GM21723 (cell line): ENCODE measurements around the gene VASN.
"Not testable (repeated sequence)": the region's sequence is repeated elsewhere in the genome, so short reads cannot be mapped to it uniquely, and the experiment has no call there.

Experiments used
- ATAC-seq: cut with Tn5 transposase; IDR thresholded peaks from one replicate; pipeline ENCODE4 v1.9.1; 2021; ENCODE audit warnings: mild to moderate bottlenecking, moderate library complexity; ENCODE audit not compliant: unreplicated experiment

VASN gene

DNA sequence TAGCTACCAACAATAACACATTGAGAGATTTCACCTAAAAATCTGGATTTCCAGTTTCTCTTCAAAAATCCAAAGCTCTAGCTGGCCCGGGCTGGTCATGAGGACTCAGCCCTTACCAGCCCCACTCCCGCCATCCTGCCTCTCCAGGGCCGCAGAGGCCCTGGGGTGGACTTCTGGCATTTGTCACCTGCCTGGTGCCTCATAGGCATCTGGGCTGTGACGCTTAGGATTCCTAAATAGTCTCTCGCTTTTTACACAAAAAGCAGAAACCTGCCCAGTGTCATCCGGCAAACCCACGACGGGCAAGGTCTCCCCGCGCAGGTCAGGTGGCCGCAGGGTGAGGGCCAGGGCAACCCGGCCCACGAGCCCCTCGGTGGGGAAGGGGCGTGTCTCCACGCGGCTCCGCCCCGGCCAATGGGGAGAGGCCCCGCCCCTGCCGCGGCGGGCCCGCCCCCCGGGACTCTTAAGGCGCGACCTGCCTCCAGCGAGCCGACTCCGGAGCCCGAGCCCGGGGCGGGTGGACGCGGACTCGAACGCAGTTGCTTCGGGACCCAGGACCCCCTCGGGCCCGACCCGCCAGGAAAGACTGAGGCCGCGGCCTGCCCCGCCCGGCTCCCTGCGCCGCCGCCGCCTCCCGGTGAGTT is at the start of gene VASN:
Gene VASN (plus strand): TSS at position 492 of the 644 bp plus-strand sequence. CDS start 9,030 bp downstream, outside the sequence.
- ATAC-seq = peak; percentile 70

DNA sequence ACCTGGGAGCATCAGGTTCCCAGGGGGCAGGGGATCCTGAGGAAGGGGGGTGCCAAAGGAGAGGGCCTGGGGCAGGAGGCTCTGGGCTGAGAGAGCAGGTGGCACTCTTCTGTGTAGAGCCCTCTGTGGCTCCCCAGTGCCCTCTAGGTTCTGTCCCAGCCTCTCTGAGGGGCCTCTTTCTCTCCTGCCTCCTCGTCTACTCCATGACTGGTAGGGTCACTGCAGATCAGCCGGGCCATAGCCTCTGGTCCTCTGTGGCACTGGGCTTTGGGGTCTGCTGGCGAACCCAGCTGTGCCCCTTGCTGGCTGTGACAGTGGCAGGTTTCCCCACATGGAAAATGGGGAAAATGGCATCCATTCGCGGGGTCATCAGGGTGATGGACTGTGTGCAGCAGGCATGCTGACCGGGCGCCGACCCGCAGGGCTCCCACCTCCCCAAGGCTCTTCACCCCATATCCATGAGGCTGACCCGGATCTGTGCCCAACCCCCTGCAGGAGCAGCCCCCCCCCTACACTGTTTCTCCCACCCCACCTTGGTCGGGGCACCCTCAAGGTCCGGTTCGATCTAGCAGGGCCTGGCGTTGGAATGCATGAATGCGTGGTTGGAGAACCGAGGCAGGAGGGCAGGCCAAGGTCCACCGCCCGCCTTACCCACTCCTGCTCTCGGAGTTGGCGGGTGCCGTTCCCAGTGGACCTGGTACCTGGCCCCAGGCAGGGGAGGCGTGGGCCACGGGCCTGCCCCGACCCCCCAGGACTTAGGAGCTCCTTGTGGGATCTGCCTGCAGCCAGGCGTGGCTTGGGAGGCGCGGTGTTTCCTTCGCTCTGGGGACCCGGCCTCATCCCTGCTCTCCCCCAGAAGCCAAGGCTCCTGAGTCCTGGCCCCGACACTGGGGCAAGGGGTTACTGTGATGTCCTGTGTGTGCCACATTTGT is 49.3 kb upstream of the VASN start:
- no peak for ATAC-seq

DNA sequence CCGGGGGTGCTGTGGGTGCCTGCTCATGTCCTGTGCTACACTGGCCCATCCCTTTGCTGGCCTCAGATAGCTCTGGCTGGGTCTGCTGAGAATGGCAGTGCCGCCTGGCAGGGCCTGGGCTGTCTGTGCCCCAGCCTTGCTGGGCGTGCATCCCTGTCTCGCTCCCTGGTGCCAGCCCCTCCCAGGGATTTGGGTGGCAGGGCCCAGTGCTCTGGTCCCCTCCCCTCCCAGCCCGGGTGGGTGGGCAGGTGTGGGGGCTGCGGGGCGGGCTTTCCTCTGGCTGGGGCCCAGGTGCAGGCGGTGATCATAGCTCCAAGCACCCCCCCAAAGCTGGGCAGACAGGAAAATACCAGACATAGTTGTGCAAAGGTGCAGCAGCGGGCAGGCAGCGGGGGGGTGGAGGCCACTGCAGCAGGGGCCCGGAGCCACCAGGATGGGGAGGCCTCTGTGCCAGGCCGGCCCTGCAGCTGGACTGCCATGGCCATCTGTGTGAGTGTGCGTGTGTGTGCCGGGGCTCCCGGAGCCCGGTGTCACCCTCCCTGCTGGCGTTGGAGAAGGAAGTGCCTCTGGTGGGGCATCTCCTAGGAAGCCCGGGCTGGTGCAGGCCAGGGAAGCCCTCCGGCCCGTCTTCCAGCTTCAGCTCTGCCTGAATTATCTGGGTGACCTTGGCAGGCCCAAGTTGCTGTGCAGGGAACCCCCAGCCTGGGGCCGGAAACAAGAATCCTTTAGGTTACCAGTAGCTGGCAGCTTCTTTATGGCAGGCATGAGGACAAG is 48.4 kb upstream of the VASN start:
- no peak for ATAC-seq

DNA sequence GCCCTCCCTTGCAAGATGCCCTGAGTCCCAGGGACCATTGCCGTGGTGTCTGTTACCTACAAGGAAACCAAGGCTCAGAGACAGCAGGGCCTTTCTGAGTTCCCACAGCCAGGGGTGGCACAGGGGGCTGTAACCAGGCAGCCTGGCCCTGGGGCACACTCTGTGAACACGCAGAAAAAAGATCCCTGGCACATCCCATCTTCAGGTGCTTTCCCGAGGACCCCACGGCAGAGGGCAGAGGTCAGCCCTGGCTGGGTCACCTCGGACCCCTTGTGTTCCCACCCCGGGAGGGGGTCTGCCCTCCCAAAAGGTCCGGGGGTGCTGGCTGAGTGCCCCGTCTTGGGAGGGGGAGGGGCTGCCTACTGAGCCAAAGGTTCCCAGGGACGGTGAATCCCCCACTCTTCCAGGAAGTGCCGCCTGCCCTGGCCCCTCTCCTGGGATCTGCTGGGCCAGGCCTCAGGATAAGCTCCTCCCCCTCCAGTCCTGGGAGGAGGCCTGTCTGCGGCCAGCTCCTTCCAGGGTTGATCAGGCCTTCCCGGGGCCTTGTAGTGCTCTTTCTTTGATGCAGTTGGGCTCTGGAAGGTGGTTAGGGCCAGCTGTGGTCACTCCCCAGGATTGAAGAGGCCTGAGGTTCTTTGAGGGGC is 47.7 kb upstream of the VASN start:
- no peak for ATAC-seq

DNA sequence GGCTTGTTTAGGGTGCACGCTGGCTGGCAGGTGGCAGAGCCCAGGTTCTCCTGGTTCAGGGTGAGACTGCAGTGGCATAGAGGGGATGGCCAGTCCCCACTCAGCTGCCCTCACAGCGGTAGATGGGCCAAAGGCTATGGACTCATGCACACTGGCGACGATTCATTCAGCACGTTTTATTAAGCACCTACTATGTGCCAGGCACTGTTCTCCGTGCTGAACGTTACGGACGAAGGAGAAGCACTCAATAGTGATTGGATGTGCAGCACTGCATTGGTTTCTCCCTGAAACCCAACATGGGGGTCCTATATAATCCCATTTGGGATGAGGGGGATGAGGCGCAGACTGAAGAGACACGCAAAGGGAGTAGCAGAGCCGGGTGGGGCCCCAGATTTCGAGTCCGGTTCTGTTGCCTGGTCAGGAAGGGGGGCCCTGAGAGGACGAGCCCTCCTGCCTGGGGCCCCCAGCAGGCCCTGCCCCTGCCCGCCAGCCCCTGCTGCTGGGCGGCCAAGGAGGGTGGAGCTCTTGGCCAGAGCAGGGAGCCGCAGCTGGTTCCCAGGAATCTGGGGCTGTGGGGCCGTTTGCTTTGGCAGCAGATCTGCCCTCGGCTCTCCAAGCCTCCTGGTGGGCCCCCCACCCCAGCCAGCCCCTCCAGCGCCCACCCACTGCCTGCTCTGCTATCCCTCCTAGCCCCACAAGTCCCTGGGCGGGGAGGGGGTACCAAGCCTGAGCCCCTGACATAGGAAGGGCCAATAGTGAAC is 47.0 kb upstream of the VASN start:
- ATAC-seq = no peak

DNA sequence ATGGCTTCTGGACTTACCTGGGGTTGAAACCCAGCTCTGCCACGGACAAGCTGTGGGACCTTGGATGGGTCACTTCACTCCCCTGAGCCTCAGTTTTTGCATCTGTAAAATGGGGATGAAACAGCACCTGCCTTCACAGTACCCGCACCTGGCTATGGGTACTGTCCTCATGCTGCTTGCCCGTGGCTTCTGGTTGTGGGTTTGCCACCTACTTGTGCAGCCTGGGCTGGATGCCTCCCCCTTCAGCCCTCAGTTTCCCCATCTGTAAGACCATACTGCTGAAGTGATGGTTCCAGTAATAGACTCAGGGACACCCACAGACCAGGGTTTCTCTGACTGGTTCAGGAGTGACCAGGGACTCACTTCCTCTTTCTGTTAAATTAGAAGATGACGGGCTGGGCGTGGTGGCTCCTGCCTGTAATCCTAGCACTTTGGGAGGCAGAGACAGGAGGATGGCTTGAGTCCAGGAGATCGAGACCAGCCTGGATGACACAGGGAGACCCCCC is 46.3 kb upstream of the VASN start:
- no peak for ATAC-seq

DNA sequence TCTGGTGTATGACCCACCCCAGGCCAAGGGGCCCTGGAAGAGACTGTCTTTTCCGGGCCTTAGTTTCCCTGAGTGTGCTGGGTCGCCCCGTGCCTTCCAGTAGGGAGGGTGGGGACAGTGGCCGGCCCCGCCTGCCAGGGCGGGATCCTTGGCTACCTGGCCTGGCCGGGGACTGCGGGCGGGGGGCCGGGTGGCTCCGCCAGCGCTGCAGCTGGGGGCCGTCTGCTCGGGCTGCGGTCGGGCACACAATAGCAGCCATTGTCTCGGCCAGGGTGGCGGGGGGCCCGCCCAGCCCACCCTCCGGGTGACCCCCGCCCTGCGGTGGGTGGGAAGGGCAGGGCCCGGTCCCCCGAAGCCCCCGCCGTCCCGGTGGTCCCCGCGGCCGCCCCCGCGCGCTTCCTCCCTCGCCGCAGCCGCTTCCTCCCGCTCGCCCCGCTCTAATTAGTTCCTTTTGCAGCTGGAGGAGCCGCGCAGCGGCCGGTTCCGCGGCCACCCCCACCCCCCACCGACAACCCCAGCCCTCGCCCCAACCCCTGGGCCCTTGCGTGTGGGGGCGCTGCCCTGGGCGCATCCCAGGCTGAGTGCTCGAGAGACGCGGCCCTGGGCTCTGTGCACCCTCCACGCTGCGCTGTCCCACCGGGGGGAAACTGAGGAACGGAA is 44.1 kb upstream of the VASN start:
- ATAC-seq = no peak

DNA sequence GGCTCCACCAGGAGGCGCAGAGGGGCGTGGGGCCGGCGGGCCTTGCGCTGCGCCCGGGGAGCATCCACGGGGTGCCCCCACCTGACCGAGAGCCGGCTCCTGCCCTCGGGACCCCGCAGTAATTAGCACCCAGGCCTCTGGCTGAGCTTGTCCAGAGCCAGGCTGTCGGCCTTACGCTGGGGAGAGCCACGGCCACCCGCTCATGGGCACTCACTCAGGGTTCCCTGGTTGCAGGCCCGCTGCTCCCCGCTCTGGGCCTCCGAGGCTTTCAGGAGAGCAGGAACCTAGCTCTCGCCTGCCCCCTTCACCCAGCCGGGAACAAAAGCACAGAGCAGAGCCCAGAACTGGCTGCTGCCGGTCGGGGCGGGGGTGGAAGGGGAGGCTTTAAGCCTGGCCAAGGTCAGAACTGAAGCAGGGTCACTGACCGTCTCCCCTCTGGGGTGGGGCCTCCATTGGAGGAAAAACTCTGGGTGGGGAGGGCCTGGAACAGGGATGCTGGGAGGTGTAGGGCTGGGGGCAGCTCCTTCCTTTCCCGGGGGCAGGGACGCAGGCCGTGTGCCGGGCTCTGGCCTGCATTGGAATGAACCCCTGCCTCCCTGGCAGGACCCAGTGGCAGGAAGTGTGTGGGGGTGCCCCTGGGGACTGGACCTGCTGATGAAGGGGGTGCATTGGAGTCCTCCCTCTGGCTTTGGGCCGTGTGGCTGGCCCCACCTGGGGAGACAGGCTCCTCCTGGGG is 43.4 kb upstream of the VASN start:
- ATAC-seq = no peak

DNA sequence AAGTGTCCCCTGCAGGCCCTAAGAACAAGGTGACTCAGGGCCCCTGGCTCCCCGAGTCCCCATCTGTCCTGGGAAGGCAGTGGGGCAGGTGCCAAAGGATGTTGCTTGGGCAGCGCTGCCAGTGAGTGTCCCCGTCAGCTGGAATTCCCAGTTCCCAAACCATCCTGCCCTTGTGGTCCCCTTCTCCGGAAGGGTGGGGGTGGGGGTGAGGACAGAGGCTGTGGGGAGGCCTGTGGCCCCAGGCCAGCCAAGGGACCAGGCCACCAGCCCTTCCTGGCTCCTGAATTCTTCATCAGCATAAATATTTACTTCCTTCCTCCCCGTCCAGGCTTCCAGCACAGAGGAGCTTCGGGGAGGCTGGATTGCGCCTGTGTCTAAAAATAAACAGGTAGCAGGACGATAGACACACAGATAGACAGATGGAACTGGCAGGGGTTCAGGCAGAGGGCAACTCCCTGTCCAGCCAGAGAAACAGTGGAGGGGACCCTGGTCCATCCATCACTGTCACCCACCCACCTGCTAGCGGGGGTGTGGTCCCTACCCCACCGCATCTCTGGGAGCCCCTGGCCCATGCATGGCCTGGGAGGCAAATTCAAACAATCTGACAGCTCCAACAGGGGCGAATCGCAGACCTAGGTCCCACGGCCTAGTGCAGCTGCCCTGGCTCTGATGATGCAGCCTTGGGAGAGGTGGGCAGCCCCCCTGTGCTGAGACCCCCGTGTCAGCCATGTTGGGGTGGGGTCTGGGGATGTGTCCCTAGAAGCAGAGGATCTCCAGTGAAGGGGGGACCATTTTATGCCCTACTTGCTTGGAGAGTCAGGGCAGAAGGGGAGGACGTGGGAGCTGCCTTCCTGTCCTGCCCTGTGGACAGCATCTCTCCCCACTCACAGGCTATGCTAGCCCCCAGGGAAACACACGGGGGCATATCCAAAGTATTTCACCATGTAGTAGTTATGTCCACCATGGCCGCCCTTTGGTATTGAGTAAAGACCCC is 42.6 kb upstream of the VASN start:
- ATAC-seq = no peak

DNA sequence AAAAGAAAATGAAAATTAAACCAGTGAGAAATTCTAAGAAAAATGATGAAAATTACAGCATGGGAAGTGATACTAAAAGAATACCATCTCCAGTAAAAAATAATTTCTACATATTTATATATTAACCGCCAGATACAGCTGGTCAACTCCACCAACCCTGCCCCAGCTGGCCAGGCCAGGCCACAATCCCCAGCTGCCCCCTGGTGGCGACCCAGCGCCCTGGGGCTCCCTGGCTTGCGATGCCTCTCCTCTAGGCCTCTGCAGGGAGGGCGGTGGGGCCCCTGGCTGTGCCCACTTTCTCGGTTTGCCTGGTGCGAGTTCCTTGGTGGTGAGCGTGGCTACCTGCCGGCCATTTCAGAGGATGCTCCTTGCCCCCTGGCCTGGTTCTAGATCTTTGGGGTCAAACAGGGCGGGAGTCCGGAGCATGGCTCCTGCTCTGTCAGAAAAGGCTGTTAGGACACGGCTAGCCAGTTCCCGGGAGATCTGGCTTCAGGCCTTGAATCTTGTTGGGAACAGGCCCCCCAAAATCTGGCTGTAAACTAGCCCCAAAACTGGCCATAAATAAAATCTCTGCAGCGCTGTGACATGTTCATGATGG is 41.3 kb upstream of the VASN start:
- ATAC-seq = peak; percentile 60

DNA sequence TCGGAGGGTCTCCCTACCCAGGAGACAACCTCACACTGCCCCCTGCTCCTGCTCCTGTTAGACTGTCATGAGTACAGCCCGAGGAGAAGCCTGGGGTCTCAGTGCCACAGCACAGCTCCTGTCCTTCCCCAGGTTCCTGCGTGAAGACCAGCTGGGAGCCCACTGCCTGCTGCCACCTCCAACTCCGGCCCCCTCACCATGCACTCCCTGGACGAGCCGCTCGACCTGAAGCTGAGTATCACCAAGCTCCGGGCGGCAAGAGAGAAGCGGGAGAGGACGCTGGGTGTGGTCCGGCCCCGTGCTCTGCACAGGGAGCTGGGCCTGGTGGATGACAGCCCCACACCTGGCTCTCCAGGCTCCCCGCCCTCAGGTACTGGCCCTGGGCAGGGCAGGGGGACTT is 39.6 kb upstream of the VASN start:
- ATAC-seq = no peak

DNA sequence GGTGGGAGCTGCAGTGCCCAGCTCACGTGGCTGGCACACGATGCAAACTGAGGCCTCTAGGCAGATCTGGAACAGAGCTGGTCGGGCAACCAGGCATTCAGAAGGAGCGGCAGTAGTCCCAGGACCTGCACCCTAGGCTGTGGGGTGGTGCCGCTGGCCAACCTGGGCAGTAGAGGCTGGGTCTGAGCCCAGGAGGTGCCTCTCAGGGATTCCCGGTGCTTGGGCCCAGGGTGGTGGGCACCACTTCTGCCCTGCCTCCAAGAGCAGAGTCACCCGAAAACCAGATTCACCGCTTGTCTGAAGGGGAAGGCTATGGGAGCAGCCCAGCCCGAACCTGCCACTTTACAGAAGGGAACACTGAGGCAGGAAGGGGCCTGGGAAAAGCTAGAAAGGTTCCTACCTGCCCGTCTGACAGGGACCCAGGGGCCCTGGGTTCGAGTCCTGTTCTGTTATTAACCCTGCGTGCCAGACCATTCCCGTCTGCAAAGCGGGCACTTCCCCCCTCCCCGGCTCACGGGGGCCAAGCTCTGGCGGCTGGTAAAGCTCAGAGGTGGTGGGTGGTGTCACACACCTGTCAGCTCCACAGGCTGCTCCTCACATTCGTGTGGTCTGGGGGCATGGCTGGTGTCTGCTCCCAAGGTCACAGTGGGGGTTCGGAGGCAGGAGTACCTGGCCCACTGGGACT is 38.9 kb upstream of the VASN start:
- no peak for ATAC-seq

DNA sequence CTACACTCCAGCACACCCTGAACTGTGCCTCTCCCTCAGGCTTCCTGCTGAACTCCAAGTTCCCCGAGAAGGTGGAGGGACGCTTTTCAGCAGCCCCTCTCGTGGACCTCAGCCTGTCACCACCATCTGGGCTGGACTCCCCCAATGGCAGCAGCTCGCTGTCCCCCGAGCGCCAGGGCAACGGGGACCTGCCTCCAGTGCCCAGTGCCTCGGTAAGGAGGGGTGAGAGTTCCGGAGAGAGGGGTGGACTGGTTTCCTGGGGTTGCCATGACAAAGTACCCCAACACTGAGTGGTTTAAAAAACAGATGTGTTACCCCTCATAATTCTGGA is 38.4 kb upstream of the VASN start:
- no peak for ATAC-seq

DNA sequence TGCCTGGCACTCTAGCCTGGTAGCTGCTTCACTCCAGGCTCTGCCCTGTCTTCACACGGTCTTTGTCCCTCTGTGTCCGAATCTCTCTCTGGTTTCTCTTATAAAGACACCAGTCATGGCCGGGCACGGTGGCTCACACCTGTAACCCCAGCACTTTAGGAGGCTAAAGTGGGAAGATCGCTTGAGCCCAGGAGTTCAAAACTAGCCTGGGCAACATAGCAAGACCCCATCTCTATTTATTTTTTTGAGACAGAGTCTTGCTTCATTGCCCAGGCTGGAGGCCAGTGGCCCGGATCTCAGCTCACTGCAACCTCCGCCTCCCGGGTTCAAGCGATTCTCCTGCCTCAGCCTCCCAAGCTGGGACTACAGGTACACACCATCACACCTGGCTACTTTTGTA is 37.9 kb upstream of the VASN start:
- ATAC-seq = not testable (repeated sequence)

DNA sequence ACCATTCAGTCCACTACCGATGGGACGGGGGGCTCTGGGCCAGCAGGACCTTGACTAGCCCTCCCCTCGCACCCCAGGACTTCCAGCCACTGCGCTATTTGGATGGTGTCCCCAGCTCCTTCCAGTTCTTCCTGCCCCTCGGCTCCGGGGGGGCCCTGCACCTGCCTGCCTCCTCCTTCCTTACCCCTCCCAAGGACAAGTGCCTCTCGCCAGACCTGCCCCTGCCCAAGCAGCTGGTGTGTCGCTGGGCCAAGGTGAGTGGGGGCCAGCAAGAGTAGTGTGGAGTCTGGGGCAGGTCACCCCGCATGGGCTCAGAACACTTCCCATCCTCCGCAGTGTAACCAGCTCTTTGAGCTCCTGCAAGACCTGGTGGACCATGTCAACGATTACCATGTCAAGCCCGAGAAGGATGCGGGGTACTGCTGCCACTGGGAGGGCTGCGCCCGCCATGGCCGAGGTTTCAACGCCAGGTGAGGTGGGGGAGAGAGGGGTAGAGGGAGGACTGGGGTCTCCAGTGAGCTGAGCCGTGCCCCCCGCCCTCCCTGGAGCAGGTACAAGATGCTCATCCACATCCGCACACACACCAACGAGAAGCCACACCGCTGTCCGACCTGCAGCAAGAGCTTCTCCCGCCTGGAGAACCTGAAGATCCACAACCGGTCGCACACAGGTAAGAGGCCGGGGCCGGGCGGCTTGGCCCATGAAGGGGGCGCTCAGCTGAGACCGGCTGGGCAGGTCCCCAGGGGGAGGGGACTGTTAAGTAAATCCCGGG is 36.7 kb upstream of the VASN start:
- ATAC-seq = no peak
